ENCODE measurements around the gene PDE4C.

PDE4C gene

GRCh38 chr19:18226956-18227780, 930 bp upstream of the PDE4C start:
- ChIA-PET CTCF (interaction anchor here (0.9 kb wide), 1 partner anchor 25 kb away, joined by 5 read pairs; no protein-coding TSS in a partner anchor), POLR2A (interaction anchor here (1.8 kb wide), 1 partner anchor 52 kb away, joined by 11 read pairs; no protein-coding TSS in a partner anchor)
- TF ChIP-seq CTCF (IDR thresholded peaks at IDR 0.05; ENCODE audit: control extremely low read depth, extremely low read depth, low read depth, missing control alignments), result no peak
- no peak for DNase-seq (ENCODE audit: extremely low spot score)

- ChIA-PET CTCF (no interaction called here), POLR2A (interaction anchor here (1.5 to 1.8 kb wide), 2 partner anchors 21 to 54 kb away, joined by 3 to 11 read pairs; partner anchors contain the start of gene RAB3A)
- no peak for TF ChIP-seq CTCF (IDR thresholded peaks at IDR 0.05; ENCODE audit: control extremely low read depth, extremely low read depth, low read depth, missing control alignments)
- no peak for DNase-seq (ENCODE audit: extremely low spot score)
These were observed 910 bp downstream of the PDE4C start for GRCh38 chr19:18225355-18225701.

GRCh38 chr19:18224525-18225354, 1.5 kb downstream of the PDE4C start:
- ChIA-PET POLR2A (interaction anchor here (0.8 to 1.8 kb wide), 7 partner anchors 21 to 57 kb away, joined by 3 to 11 read pairs (median 5); partner anchors contain the start of genes JUND, MPV17L2 and RAB3A), CTCF (interaction anchor here (1.0 to 6.5 kb wide), 9 partner anchors 9 to 190 kb away, joined by 3 to 57 read pairs (median 7); no protein-coding TSS in a partner anchor)
- no peak for TF ChIP-seq CTCF (IDR thresholded peaks at IDR 0.05; ENCODE audit: control extremely low read depth, extremely low read depth, low read depth, missing control alignments)
- peak; percentile 97 for DNase-seq (ENCODE audit: extremely low spot score)

GRCh38 chr19:18223860-18224524, 2.2 kb downstream of the PDE4C start:
- CTCF ChIA-PET, result interaction anchor here (1.0 to 6.5 kb wide), 10 partner anchors 9 to 190 kb away, joined by 3 to 57 read pairs (median 6); no protein-coding TSS in a partner anchor
- TF ChIP-seq CTCF (IDR thresholded peaks at IDR 0.05; ENCODE audit: control extremely low read depth, extremely low read depth, low read depth, missing control alignments), result no peak
- DNase-seq (ENCODE audit: extremely low spot score), result peak; percentile 60
- POLR2A ChIA-PET, result interaction anchor here (0.8 to 1.5 kb wide), 6 partner anchors 20 to 58 kb away, joined by 3 to 10 read pairs (median 4); partner anchors contain the start of genes JUND, MPV17L2 and RAB3A

- ChIA-PET CTCF (interaction anchor here (1.3 to 6.5 kb wide), 6 partner anchors 8 to 57 kb away, joined by 3 to 57 read pairs (median 24); partner anchors contain the start of gene RAB3A), POLR2A (no interaction called here)
- DNase-seq (ENCODE audit: extremely low spot score), result no peak
- TF ChIP-seq CTCF (IDR thresholded peaks at IDR 0.05; ENCODE audit: control extremely low read depth, extremely low read depth, low read depth, missing control alignments), result no peak
These were observed 4.2 kb downstream of the PDE4C start for GRCh38 chr19:18221815-18222725.
